Upper lobe of left lung (tissue), 6 donors: ENCODE results near the gene LRRC8D. TPM values are rescaled to one million over a fixed set of nuclear protein-coding genes. Genes with fewer than 3 reads are reported as not detected.
"Not testable (repeated sequence)": the region's sequence is repeated elsewhere in the genome, so short reads cannot be mapped to it uniquely, and the experiment has no call there.

Experiments used
- ATAC-seq, 2 donors: fragments of 200-7000 bp; cut with Tn5 transposase; one replicate each; pipeline ENCODE4 v1.9.1; 2022; ENCODE audit warnings: mild to moderate bottlenecking in 2 of 2, moderate library complexity in 2 of 2; ENCODE audit not compliant: low FRiP score in 2 of 2
- DNase-seq, 2 donors: peaks; one replicate each; pipeline ENCODE4 v3.0.0-alpha.2; 2019 to 2020
- H3K27ac ChIP-seq, 4 donors: fragments of 200-600 bp; sonication (generic); one replicate each; pipeline ENCODE4 v1.5.1; 2016 to 2019
- H3K27me3 ChIP-seq, 4 donors: fragments of 200-600 bp; sonication (generic); one replicate each; pipeline ENCODE4 v1.5.1; 2017 to 2019
- H3K36me3 ChIP-seq, 4 donors: fragments of 200-600 bp; sonication (generic); one replicate each; pipeline ENCODE4 v1.5.1; 2016 to 2019
- H3K4me1 ChIP-seq, 4 donors: fragments of 200-600 bp; sonication (generic); one replicate each; pipeline ENCODE4 v1.5.1; 2018 to 2019
- H3K4me3 ChIP-seq, 4 donors: fragments of 200-600 bp; sonication (generic); one replicate each; pipeline ENCODE4 v1.5.1; 2017 to 2019; ENCODE audit warnings: mild to moderate bottlenecking in 2 of 4, moderate library complexity in 1 of 4
- H3K9me3 ChIP-seq, 4 donors: fragments of 200-600 bp; sonication (generic); one replicate each; pipeline ENCODE4 v1.5.1; 2018 to 2019
- EP300 ChIP-seq, 4 donors: sonication (generic); formaldehyde crosslinking; IDR thresholded peaks; one replicate each; pipeline ENCODE4 v1.5.1; 2017; ENCODE audit warnings: antibody characterized with exemption in 4 of 4, control low read depth in 2 of 4
- POLR2A ChIP-seq, 4 donors: fragments of 450-650 bp; IDR thresholded peaks; one replicate each; pipeline ENCODE4 v1.5.1; 2016 to 2017; ENCODE audit warnings: antibody characterized with exemption in 4 of 4, mild to moderate bottlenecking in 2 of 4
- POLR2AphosphoS5 ChIP-seq, 2 donors: sonication (generic); formaldehyde crosslinking; IDR thresholded peaks; one replicate each; pipeline ENCODE4 v1.5.1; 2017; ENCODE audit warnings: antibody characterized with exemption in 2 of 2
- WGBS, 2 donors: methylation state at CpG; one replicate each; pipeline ENCODE4 v1.1.5; 2017 to 2018; 5-methylcytosine and 5-hydroxymethylcytosine counted together
- total RNA-seq, 6 donors: library from RNA; depleted of rRNA in 4 of 6; stranded (reverse); fragments of >200 nt in 4 of 6; gene quantifications; one replicate each; pipeline versions ENCODE4 v1.1.0 to v1.2.1, GENCODE V29; 2016 to 2021
- TF ChIP-seq, protein P1 (sequence below), 6 experiments: fragments of 450-650 bp in 4 of 6; fragments of 200-600 bp in 2 of 6; sonication (generic) in 2 of 6; IDR thresholded peaks; one replicate each; pipeline ENCODE4 v1.5.1; 2016 to 2019; ENCODE audit warnings: antibody characterized with exemption in 6 of 6
- donor health status: DM: no; HTN: no; CAD: no; lungs with moderate emphysema.
- donor health status: DM: no; HTN: yes; CAD: no; lungs with severe emphysema.

Gene LRRC8D
- total RNA-seq, 6 donors from 2014 or later = 3.7 to 24.0 (median 12.2) TPM

GRCh38 chr1:89919174-89919573 lies 98.3 kb downstream of the LRRC8D start:
- H3K27ac ChIP-seq = no peak overlapping the region
- no peak for ATAC-seq
- no peak for DNase-seq

DNA sequence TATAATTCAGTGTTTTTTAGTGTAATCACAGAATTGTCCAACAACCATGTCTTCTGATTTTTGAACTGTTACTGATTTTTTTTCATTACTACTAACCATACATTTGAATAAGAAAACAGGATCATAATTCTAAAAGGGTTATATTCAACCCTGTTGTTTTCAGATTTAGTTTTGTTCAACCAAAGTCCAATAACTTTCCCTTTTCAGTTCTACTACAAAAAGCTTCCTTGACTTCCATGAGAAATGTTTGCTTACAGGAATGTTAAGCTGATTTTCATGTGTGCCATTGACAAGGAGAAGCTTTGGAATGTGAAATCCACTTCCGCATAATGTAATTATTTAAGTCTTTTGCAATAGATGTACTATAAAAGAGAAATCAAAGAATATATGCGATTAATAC lies 102.1 kb downstream of the LRRC8D start:
- Histone ChIP-seq H3K9me3 (peaks cover 0 to 6% (median 0%) of the 10 kb centered on the region in 4 donors), H3K27me3 (no peaks in the 10 kb centered on the region), H3K27ac (no peak overlapping the region), H3K4me3 (no peak overlapping the region), H3K4me1 (no peaks in the 10 kb centered on the region), H3K36me3 (no peaks in the 10 kb centered on the region)
- DNase-seq (no peak), ATAC-seq (no peak)
- WGBS, 2 donors = 90 to 91% methylated on average over 2 of the region's 2 CpGs
- no peak for TF ChIP-seq POLR2AphosphoS5 (IDR thresholded peaks at IDR 0.05)
- TF ChIP-seq EP300 (IDR thresholded peaks at IDR 0.05) = no peak
- TF ChIP-seq POLR2A (IDR thresholded peaks at IDR 0.05) = no peak
- TF ChIP-seq, protein P1, sequence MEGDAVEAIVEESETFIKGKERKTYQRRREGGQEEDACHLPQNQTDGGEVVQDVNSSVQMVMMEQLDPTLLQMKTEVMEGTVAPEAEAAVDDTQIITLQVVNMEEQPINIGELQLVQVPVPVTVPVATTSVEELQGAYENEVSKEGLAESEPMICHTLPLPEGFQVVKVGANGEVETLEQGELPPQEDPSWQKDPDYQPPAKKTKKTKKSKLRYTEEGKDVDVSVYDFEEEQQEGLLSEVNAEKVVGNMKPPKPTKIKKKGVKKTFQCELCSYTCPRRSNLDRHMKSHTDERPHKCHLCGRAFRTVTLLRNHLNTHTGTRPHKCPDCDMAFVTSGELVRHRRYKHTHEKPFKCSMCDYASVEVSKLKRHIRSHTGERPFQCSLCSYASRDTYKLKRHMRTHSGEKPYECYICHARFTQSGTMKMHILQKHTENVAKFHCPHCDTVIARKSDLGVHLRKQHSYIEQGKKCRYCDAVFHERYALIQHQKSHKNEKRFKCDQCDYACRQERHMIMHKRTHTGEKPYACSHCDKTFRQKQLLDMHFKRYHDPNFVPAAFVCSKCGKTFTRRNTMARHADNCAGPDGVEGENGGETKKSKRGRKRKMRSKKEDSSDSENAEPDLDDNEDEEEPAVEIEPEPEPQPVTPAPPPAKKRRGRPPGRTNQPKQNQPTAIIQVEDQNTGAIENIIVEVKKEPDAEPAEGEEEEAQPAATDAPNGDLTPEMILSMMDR (IDR thresholded peaks at IDR 0.05) = no peak

More at GRCh38 chr1:89919174-89919573, 98.3 kb downstream of the LRRC8D start:
- Histone ChIP-seq H3K27me3 (no peaks in the 10 kb centered on the region), H3K36me3 (no peaks in the 10 kb centered on the region), H3K4me3 (no peak overlapping the region), H3K9me3 (peaks cover 0 to 6% (median 0%) of the 10 kb centered on the region in 4 donors), H3K4me1 (no peaks in the 10 kb centered on the region)
- TF ChIP-seq, protein P1 (IDR thresholded peaks at IDR 0.05) = no peak
- TF ChIP-seq POLR2A (IDR thresholded peaks at IDR 0.05) (no peak), POLR2AphosphoS5 (IDR thresholded peaks at IDR 0.05) (no peak), EP300 (IDR thresholded peaks at IDR 0.05) (no peak)

DNA sequence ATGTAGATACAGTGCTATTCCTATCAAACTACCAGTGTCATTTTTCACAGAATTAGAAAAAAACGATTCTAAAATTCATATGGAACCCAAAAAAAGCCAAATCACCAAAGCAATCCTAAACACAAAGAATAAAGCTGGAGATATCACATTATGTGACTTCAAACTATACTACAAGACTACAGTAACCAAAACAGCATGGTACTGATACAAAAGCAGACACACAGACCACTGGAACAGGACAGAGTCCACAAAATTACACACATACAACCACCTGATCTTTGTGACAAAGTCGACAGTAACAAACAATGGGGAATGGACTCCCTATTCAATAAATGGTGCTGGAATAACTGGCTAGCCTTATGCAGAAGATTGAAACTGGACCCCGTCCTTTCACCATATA lies 102.7 kb downstream of the LRRC8D start:
- no peaks in the 10 kb centered on the region for H3K4me1 ChIP-seq
- peaks cover 0 to 6% (median 0%) of the 10 kb centered on the region in 4 donors for H3K9me3 ChIP-seq
- WGBS, 2 donors = 99% methylated on average over 3 of the region's 3 CpGs
- ATAC-seq = no peak
- H3K27me3 ChIP-seq = no peaks in the 10 kb centered on the region
- no peak overlapping the region for H3K4me3 ChIP-seq
- H3K36me3 ChIP-seq = no peaks in the 10 kb centered on the region
- no peak for TF ChIP-seq POLR2A (IDR thresholded peaks at IDR 0.05)
- TF ChIP-seq EP300 (IDR thresholded peaks at IDR 0.05) = no peak
- no peak for TF ChIP-seq POLR2AphosphoS5 (IDR thresholded peaks at IDR 0.05)
- TF ChIP-seq, protein P1 (IDR thresholded peaks at IDR 0.05) = no peak
- no peak for DNase-seq
- no peak overlapping the region for H3K27ac ChIP-seq

GRCh38 chr1:89924075-89924474 lies 103.2 kb downstream of the LRRC8D start:
- not testable (repeated sequence) for H3K9me3 ChIP-seq, ATAC-seq, H3K4me3 ChIP-seq, H3K4me1 ChIP-seq, DNase-seq, H3K27me3 ChIP-seq, H3K27ac ChIP-seq, H3K36me3 ChIP-seq
- 97% methylated on average over 1 of the region's 1 CpG for WGBS, 2 donors

GRCh38 chr1:89927049-89927448 lies 106.2 kb downstream of the LRRC8D start:
- H3K9me3 ChIP-seq = peaks cover 0 to 6% (median 0%) of the 10 kb centered on the region in 4 donors
- no peak overlapping the region for H3K4me3 ChIP-seq
- no peak overlapping the region for H3K27ac ChIP-seq
- ATAC-seq (no peak), DNase-seq (no peak)
- H3K36me3 ChIP-seq = no peaks in the 10 kb centered on the region
- WGBS, 2 donors = 81 to 91% methylated on average over 5 of the region's 5 CpGs
- no peaks in the 10 kb centered on the region for H3K27me3 ChIP-seq
- H3K4me1 ChIP-seq = no peaks in the 10 kb centered on the region
- no peak for TF ChIP-seq POLR2A (IDR thresholded peaks at IDR 0.05)
- TF ChIP-seq EP300 (IDR thresholded peaks at IDR 0.05) = no peak
- TF ChIP-seq POLR2AphosphoS5 (IDR thresholded peaks at IDR 0.05) = no peak

DNA sequence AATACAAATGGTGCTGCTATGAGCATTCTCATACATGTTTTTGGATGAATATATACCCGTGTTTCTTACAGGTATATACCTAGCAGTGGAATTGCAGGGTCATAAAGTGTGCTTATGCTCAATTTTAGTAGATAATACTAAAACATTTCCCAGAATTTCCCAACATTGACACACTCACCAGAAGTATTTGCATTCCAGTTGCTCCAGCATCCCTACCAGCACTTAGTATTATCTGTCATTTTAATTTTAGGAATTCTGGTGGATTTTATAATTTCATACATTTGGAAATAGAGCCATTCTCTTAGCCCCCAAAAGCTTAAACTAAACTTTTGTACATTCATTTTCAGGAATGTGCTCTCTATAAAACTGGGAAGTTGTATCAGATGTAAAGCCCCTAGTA lies 106.6 kb downstream of the LRRC8D start:
- Histone ChIP-seq H3K36me3 (no peaks in the 10 kb centered on the region), H3K27ac (no peak overlapping the region), H3K9me3 (peaks cover 0 to 6% (median 0%) of the 10 kb centered on the region in 4 donors), H3K4me1 (no peaks in the 10 kb centered on the region), H3K27me3 (no peaks in the 10 kb centered on the region), H3K4me3 (no peak overlapping the region)
- ATAC-seq = no peak
- DNase-seq = no peak
- WGBS, 2 donors = 96 to 100% methylated on average over 1 of the region's 1 CpG
- TF ChIP-seq, protein P1 (IDR thresholded peaks at IDR 0.05) = no peak
- TF ChIP-seq POLR2AphosphoS5 (IDR thresholded peaks at IDR 0.05) (no peak), POLR2A (IDR thresholded peaks at IDR 0.05) (no peak)
